GM10847 (cell line): ENCODE measurements around the gene C9orf85.

Source experiments
- POLR2A ChIP-seq: IDR thresholded peaks from 2 replicates; pipeline ENCODE4 v1.6.1; 2011; ENCODE audit not compliant: insufficient read length; ENCODE audit errors: extremely low read depth

Gene C9orf85

DNA sequence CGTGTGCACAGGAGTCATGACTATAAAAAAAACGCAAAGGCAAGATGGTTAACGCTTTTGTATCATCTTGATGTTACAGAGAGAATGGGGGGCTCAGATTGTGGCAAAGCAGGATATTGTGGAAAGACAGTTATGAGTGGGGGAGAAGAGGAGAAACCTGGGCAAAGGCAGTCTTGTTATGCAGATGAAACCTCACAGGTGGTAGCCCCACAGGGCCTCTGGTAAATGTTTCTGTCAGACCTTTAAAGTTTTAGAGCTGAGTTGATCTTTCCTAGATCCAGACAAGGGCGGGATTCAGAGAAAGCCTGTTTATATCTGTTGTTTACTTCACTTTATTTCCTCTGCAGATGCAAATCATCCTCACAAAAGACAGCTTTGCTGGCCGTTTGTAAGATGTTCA, 55.2 kb downstream of the C9orf85 start:
- no peak for TF ChIP-seq POLR2A

DNA sequence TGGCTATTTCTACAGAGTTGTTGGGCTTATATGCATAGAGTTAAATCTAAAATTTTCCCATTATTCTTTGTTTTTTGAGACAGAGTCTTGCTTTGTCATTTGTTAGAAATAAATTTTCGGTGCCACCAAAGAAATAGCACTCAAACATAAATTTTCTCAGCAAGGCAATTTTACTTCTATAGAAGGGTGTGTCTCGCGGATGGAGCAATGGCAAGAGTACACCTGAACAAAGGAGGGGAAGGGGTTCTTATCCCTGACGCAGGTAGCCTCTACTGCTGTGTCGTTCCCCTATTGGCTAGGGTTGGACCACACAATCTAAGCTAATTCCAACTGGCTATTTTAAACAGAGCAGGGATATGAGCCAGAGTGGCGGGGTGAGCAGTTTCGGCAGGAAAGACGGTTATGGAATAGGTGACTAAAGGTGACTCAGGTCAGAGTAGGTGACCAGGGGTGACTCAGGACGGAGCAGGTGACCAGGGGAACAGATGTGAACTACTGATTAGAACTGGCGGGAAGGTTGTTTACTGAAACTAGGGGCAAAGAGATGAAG, 57.2 kb downstream of the C9orf85 start:
- no peak for TF ChIP-seq POLR2A

DNA sequence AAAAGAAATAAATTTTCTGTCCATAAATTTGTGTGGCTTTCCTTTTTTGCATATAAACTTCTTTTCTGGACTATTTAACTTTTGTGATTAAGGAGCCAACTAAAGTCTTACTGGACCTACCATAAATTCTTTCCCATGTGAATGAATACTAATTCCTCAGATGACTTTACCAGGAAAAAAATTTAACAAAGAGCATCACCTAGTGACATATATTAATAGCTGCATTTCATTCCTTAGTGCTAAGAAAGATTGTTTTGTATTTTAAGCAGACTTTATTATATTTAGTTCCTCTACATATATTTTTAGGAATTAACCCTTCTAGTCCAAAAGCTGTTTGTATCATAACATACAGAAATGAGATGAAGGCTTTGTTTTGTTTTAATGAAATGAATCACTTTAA, 64.4 kb downstream of the C9orf85 start:
- TF ChIP-seq POLR2A, result no peak

DNA sequence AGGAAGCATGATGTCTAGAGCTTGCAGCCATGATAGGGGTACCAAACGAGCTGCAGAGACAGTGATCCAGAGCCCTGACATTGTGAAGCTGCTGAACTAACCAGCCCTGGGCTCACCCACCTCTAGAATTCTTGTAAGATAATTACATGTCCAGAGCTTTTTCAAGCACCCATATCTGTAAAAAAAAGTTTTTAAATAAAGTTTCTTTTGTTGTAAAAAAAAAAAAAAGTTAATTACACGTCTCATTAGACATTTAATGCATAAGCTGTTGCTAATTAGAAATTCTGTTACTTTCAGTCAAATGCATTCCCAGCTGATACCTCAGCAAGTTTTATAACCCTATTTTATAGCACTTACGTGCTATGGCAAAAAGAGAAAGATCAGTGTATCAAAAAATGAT, 65.6 kb downstream of the C9orf85 start:
- no peak for TF ChIP-seq POLR2A

DNA sequence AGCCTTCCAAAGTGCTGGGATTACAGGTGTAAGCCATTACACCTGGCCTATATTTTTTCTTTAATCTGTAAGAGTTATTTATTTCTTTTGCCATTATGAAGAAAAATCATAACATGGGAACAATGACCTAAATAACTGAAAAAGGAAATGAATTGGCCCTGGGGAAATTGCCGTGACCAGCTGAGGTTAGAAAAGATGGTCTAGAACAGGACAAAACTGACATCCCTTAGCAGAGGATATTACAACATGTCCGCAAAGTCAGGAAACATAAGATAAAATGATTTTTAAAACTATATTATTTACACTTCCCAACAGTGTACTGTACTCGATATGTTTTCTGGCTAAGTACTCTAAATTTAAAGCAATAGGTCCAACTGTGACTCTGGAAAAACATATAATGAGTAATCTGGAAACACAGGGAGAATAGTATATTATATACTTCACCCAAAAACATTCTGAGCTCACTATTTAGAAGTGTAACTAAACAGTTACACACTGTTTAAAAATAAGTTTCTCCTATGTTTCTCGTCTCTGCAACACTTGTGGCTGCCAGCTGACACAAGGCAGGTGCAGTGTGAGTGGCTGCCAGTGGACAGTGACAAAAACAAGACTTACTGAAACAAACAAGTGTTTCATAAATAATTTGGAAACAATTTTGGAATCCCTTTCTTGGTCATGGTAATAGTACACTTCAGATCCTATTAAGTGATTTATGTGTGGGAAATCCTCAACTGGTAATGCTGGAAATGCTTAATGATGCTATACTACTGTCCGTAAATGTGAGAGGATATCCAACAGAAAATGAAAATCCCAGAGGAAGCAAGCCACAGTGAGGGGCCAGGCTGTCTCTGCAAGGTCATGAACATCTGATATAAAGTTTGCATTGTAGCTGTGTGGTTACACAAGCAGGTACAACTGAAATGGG, 69.1 kb downstream of the C9orf85 start:
- TF ChIP-seq POLR2A, result no peak

DNA sequence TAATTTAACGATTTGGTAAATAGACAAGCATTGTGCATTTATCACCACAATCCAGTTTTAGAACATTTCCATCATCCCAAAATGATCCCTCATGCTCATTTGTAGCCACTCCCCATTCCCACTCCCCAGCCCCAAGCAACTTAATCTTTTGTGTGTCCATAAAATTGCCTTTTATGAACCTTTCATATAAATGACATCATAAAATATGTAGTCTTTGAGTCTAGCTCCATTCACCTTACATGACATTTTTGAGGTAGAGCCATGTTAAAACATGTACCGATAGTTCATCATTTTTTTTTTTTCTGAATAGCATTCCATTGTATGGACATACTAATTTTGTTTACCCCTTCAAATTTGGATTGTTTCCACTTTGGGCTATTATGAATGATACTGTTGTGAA, 70.5 kb downstream of the C9orf85 start:
- TF ChIP-seq POLR2A, result no peak

DNA sequence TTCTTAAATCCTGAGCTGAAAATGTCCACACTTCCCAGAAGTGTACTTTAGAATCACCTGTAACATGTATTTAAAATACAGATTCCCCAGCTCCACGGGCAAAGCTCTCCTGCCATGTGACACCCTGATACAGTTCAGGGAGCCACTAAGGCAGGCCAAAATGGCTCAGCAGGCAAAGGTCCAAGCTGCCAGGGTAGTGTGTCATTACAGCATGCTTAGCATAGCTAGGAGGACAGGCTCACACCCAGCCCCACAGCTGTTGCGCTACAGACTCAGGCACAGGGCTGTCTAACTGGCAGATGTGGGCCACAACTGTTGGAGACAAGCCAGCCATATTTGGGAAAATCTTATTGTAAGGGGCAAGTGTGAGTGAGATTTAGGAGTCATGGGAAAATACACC, 73.0 kb downstream of the C9orf85 start:
- TF ChIP-seq POLR2A, result no peak

DNA sequence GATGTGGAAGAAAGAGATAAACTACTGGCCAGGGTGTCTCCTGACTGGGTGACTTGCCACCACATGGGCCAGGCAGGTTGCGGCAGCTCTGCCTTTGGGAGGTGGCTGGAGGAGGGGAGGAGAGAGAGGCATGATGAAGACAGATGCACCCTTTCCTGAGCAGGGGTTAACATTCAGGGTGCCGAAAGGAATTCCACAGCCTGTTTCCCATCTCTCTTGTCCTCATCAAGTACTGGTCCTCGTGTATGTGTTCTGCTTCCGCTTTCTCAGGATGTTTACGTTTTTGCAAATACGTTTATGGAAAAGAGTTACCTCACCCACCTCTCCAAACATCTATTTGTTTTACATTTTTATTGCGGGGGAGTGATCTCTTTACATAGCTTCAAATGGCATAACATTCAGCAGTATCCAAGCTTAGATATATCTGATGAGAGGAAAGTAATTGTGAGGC, 73.4 kb downstream of the C9orf85 start:
- no peak for TF ChIP-seq POLR2A

DNA sequence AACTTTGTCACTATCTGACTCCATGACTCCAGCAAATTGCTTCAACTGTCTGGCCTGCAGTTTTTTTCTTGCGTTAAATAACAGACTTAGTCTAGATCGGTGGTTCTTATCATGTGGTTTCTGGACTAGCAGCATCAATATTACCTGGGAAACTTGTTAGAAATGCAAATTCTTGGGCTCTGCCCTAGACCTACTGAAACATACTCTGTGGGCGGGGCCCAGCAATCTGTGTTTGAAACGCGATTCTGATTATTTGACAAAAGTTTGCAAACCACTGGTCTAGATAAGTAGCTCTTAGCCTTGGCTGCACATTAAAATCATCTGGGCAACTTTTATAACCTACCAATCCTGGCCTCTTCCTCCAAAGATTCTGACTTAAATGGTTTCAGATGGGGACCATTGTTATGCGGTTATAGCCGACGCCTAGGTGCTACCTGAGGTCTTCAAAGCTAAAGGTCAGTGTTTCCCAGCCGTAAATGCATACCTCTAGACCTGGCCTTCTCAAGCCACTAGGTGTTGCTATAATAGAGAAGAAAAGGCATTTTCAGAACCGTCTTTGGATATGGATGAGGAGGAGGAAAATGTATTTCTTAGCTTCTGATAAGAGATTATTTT, 74.0 kb downstream of the C9orf85 start:
- TF ChIP-seq POLR2A, result no peak

DNA sequence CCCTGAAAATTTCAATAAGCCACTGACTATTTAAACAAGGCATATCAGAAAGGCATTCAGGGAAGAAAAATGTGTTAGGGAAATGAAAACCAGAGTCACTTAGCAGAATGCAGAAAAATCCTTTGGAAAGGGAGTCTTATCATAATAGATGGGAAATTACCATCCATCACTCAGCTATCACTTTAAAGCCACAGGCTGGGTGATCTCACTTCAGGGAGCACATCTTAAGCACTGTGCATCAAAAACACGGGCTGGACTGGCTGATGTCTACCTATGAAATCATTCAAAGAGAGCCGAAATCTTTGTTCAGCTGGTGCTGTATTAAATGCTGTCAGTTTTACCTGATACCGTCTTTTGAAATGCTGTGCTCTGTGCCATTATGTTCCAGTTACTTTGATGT, 75.5 kb downstream of the C9orf85 start:
- no peak for TF ChIP-seq POLR2A

DNA sequence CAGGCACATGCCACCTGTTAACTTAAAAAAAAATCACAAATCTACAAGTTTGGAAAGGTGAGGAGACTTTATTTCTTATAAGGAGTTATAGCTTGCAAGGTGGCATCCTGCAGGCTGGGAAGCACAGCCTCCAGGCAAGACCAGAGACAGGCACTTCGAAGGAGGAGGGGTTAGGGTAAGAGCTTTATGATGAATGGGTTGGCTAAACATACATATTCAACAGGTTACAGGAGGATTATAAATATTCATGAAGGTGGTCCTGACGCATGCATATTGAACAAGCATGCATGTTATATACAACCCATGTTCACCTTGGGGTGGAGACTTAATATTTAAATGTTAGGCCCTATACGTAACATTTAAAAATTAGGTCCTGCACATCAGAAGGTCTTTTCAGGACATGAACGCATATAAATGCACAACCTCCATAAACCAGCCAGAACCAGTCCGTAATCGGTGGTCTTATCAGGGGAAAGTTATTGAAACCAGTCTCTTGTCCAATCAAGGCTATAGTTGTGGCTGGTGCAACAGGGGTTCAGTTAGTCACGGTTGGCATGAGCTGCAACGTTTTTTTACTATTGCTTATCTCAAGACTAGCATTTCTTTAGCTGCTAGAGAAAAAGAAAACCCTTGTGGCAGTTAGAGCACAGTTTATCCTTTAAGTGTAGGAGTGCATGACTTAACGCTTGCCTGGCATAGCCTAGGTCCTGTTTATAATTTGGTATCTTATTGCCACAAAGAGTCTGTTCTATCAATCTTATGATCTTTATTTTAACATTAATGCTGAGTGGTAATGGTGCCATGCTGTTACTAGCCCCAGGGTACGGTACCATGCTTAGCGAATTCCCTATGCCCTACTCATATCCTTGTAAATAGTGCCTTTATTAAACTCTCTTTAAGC, 76.3 kb downstream of the C9orf85 start:
- no peak for TF ChIP-seq POLR2A

DNA sequence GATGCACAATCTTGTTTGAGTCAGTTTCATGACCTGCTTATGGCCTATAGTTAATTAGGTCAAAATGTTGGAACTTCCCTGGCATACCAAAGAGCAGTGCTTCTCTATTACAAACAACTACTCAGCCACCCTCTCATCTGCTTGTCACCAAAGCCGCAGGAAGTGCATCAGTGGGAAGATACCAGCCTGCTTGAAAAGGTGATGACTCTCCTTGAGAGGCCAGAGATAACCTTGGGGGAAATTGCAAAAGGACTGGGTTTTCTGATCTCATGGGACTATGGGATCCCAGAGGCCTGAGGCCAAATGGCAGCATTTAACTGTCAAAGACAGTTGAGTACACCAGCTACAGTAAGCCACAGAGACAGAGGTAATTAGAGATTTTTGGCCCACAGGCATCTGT, 79.0 kb downstream of the C9orf85 start:
- TF ChIP-seq POLR2A, result no peak

DNA sequence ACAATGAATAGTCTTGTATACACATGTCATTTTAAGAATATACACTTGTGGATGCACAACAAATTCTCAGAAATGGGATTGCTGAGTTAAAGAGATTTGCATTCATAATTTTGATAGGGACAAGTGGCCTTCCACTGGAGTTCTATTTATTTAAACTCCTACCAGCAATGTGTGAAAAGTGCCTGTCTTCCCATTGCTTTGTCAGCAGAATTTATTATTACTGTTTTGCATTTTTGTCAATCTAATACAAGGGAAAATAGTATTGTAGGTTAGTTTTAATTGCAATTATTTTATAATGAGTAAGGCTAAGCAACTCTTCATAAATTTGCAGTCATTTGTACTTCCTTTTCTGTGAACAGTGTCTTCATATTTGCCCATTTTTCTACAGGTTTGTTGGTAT, 94.0 kb downstream of the C9orf85 start:
- no peak for TF ChIP-seq POLR2A

DNA sequence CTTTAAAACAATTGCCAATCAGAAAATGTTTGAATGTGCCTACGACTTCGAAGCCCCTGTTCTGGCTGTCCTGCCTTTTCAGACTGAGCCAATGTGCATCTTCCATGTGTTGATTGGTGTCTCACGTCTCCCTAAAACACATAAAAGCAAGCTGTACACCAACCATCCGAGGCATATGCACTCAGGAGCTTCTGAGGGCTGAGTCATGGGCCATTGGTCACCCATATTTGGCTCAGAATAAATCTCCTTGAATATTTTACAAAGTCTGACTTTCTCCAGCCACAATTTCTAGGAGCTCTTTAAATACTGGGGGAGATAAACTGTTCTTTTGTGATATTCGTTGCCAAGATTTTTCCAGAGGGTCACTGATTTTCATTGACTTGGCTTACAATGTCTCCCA, 95.1 kb downstream of the C9orf85 start:
- no peak for TF ChIP-seq POLR2A

DNA sequence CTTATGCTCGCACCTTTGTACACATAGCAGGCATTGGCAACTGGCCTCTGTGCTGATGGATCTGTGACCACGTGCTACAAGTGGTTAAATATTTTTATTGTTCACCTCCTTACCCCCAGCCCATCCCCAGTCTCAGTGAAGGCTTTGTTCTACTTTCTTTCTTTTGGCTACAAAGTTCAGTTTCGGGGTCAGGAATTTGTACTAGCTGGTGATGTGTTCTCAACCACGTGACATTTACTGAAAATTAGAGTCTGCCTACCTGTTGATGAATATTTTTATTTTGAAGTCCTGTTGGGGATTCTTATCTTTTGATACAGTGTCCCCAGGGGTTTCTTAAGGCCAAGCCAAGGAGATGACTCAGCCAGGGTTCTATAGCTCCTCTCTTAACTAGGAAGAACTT, 101.2 kb downstream of the C9orf85 start:
- TF ChIP-seq POLR2A, result no peak

DNA sequence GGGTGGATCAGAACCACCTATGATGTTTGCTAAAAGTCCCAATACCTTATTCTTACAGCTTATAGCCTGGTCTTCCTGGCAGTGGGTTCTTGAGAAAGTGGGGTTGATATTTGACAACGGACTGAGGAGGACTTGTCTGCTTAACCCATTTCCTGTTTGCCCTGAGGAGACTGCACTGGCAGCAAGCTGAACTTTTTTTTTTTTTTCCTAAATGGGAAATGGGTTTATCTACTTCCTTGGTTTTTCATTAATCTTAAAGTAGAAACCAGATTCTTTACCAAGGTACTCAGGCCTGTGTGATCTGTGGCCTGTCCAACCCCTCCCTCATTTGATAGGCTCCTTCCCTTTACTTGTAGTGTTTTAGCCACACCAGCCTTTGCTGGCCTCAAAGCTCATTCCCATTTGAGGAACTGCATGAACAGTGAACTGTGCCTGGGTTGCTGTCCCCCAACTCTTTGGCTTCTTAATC, 101.9 kb downstream of the C9orf85 start:
- no peak for TF ChIP-seq POLR2A

DNA sequence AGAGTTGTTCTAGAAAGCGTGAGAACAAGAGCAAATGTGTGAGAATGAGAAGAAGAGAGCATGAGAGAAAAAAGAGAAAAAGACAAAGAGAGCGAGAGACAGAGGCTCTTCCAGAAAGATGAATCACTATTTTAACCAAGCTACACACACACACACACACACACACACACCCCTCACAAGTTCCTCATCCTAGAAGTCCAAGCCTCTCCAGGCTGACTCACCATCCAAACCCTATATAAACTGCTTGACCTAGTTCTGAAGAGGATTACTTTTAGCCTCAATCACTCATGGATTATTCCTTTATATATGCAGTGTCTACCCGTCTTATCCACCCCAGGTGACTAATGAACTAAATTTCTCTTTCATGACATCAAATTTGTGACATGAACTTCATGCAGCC, 111.4 kb downstream of the C9orf85 start:
- no peak for TF ChIP-seq POLR2A
